Measurements from ENCODE around the gene ZNF775. TPM values are rescaled to one million over a fixed set of nuclear protein-coding genes. Genes with fewer than 3 reads are reported as not detected.
A peak's percentile ranks its signal among the peaks of the same experiment; 100 is the strongest.

The ZNF775 gene
- total and polyA plus RNA-seq, 8 donors = 4.0 to 11.7 (median 5.8) TPM

- Histone ChIP-seq H3K4me1 (peaks cover 18 to 46% of the 10 kb centered on the region in 2 donors), H3K4me3 (no peak overlapping the region), H3K27me3 (no peaks in the 10 kb centered on the region), H3K36me3 (peaks cover 0 to 41% of the 10 kb centered on the region in 2 donors), H3K27ac (peak overlapping the region in 1 of 2 donors; percentile 96), H3K9me3 (no peaks in the 10 kb centered on the region)
- DNase-seq (no peak), ATAC-seq (no peak)
- no peak for TF ChIP-seq CTCF (IDR thresholded peaks at IDR 0.05)
- intact Hi-C loops (cut with DNase I) = no loop called here
Observed at GRCh38 chr7:150371131-150371995, 7.8 kb upstream of the ZNF775 start.

- intact Hi-C loops (cut with DNase I) = no loop called here
- H3K4me3 ChIP-seq = no peak overlapping the region
- peaks cover 0 to 41% of the 10 kb centered on the region in 2 donors for H3K36me3 ChIP-seq
- H3K9me3 ChIP-seq = no peaks in the 10 kb centered on the region
- no peak for ATAC-seq
- no peak overlapping the region for H3K27ac ChIP-seq
- H3K27me3 ChIP-seq = no peaks in the 10 kb centered on the region
- TF ChIP-seq CTCF (IDR thresholded peaks at IDR 0.05) = no peak
- DNase-seq = no peak
- H3K4me1 ChIP-seq = peaks cover 18 to 51% of the 10 kb centered on the region in 2 donors
Observed at GRCh38 chr7:150371996-150372270, 7.2 kb upstream of the ZNF775 start.

GRCh38 chr7:150372271-150373048 is 6.7 kb upstream of the ZNF775 start:
- no peak for ATAC-seq
- intact Hi-C loops (cut with DNase I) = no loop called here
- no peaks in the 10 kb centered on the region for H3K27me3 ChIP-seq
- TF ChIP-seq CTCF (IDR thresholded peaks at IDR 0.05) = no peak
- no peak overlapping the region for H3K27ac ChIP-seq
- H3K9me3 ChIP-seq = no peaks in the 10 kb centered on the region
- no peak for DNase-seq
- peaks cover 0 to 41% of the 10 kb centered on the region in 2 donors for H3K36me3 ChIP-seq
- H3K4me1 ChIP-seq = peaks cover 18 to 53% of the 10 kb centered on the region in 2 donors
- no peak overlapping the region for H3K4me3 ChIP-seq

GRCh38 chr7:150373049-150373801 is 5.9 kb upstream of the ZNF775 start:
- Histone ChIP-seq H3K9me3 (no peaks in the 10 kb centered on the region), H3K4me3 (no peak overlapping the region), H3K36me3 (peaks cover 0 to 41% of the 10 kb centered on the region in 2 donors), H3K27me3 (no peaks in the 10 kb centered on the region), H3K27ac (no peak overlapping the region), H3K4me1 (peaks cover 21 to 53% of the 10 kb centered on the region in 2 donors)
- DNase-seq (peak in 1 of 4 donors; percentile 75), ATAC-seq (no peak)
- intact Hi-C loops (cut with DNase I) = no loop called here
- no peak for TF ChIP-seq CTCF (IDR thresholded peaks at IDR 0.05)
